Measurements from ENCODE around the gene DLX2. TPM values are rescaled to one million over a fixed set of nuclear protein-coding genes. Genes with fewer than 3 reads are reported as not detected.
"Not testable (repeated sequence)": the region's sequence is repeated elsewhere in the genome, so short reads cannot be mapped to it uniquely, and the experiment has no call there.

DLX2 gene
- polyA plus RNA-seq, 1 donor from 2014 or later, result 7.7 TPM

- peaks cover 6% of the 10 kb centered on the region for H3K79me2 ChIP-seq (replicated peaks; ENCODE audit: insufficient read depth, low read length)
- H3F3A ChIP-seq (ENCODE audit: insufficient read depth, low read length, poor library complexity, severe bottlenecking), result peaks cover 10% of the 10 kb centered on the region
- no peaks in the 10 kb centered on the region for H3K27me3 ChIP-seq (ENCODE audit: insufficient read depth, low read depth, low read length)
- no peak for TF ChIP-seq EP300 (conservative IDR thresholded peaks at IDR 0.05; ENCODE audit: poor library complexity, severe bottlenecking)
- TF ChIP-seq SMC3 (conservative IDR thresholded peaks at IDR 0.05; ENCODE audit: poor library complexity), result no peak
- TF ChIP-seq TAF1 (IDR thresholded peaks at IDR 0.05; ENCODE audit: low read depth), result no peak
- TF ChIP-seq EZH2 (IDR thresholded peaks at IDR 0.05; ENCODE audit: borderline replicate concordance, insufficient read depth, low read length, poor library complexity, severe bottlenecking), result no peak
- no peaks in the 10 kb centered on the region for H4K20me1 ChIP-seq (ENCODE audit: insufficient read depth)
- no peaks in the 10 kb centered on the region for H3K9me3 ChIP-seq (ENCODE audit: low read length)
- no peaks in the 10 kb centered on the region for H3K36me3 ChIP-seq (ENCODE audit: insufficient read depth, low read length)
- peak overlapping the region; percentile 24 for H3K4me2 ChIP-seq (ENCODE audit: low read length)
- H3K9ac ChIP-seq (ENCODE audit: low read length), result peak overlapping the region; percentile 46
- peak overlapping the region; percentile 46 for H3K4me3 ChIP-seq (ENCODE audit: low read length)
- no peaks in the 10 kb centered on the region for H3K9me2 ChIP-seq (ENCODE audit: insufficient read depth, low read length)
- H2AFZ ChIP-seq (ENCODE audit: low read depth, low read length), result no peak overlapping the region
- peak overlapping the region; percentile 81 for H3K27ac ChIP-seq (ENCODE audit: low read length)
Measured at GRCh38 chr2:172070936-172071335, 31.8 kb downstream of the DLX2 start.

- H2AFZ ChIP-seq (ENCODE audit: low read depth, low read length); H3F3A ChIP-seq (ENCODE audit: insufficient read depth, low read length, poor library complexity, severe bottlenecking); H3K79me2 ChIP-seq (replicated peaks; ENCODE audit: insufficient read depth, low read length); H3K9me2 ChIP-seq (ENCODE audit: insufficient read depth, low read length); H3K4me3 ChIP-seq (ENCODE audit: low read length); H3K27ac ChIP-seq (ENCODE audit: low read length); H3K9me3 ChIP-seq (ENCODE audit: low read length); H3K36me3 ChIP-seq (ENCODE audit: insufficient read depth, low read length); H3K4me2 ChIP-seq (ENCODE audit: low read length); H3K27me3 ChIP-seq (ENCODE audit: insufficient read depth, low read depth, low read length); H4K20me1 ChIP-seq (ENCODE audit: insufficient read depth); H3K9ac ChIP-seq (ENCODE audit: low read length): not testable (repeated sequence)
Measured at GRCh38 chr2:172067905-172068304, 34.8 kb downstream of the DLX2 start.

DNA sequence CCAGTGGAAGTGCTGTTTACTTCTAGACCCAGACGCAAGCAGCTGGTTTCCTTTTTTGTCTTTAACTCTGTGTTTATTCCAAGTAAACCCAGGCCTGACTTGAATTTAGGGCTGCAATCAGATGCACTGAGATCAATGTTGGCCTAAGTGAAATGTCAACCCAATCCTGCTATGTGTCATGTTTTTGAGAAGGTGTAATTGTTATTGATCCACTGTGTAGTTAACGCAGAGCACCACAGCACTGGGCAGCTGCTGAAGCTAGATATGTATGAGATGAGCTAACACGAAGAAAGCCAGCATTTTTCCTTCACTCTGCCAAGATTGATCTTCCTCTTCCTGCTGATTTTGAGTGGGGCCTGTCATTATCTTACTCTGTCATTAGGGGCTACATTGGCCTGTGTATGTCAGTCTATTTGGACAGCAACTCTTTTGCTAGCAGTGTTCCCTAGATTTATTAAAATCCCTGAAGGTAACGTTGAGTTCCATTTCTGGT is 36.3 kb downstream of the DLX2 start:
- Histone ChIP-seq H3K27me3 (ENCODE audit: insufficient read depth, low read depth, low read length) (no peaks in the 10 kb centered on the region), H4K20me1 (ENCODE audit: insufficient read depth) (no peaks in the 10 kb centered on the region), H3F3A (ENCODE audit: insufficient read depth, low read length, poor library complexity, severe bottlenecking) (peaks cover 3% of the 10 kb centered on the region), H3K4me2 (ENCODE audit: low read length) (peak overlapping the region; percentile 3), H3K4me3 (ENCODE audit: low read length) (peak overlapping the region; percentile 21), H3K27ac (ENCODE audit: low read length) (peak overlapping the region; percentile 44), H3K9me2 (ENCODE audit: insufficient read depth, low read length) (no peaks in the 10 kb centered on the region), H3K36me3 (ENCODE audit: insufficient read depth, low read length) (no peaks in the 10 kb centered on the region), H3K9me3 (ENCODE audit: low read length) (no peaks in the 10 kb centered on the region), H3K9ac (ENCODE audit: low read length) (peak overlapping the region; percentile 1), H2AFZ (ENCODE audit: low read depth, low read length) (no peak overlapping the region), H3K79me2 (replicated peaks; ENCODE audit: insufficient read depth, low read length) (peaks cover 6% of the 10 kb centered on the region)
- TF ChIP-seq EP300 (conservative IDR thresholded peaks at IDR 0.05; ENCODE audit: poor library complexity, severe bottlenecking) (peak; percentile 74), SMC3 (conservative IDR thresholded peaks at IDR 0.05; ENCODE audit: poor library complexity) (peak; percentile 18), TAF1 (IDR thresholded peaks at IDR 0.05; ENCODE audit: low read depth) (no peak), RAD21 (conservative IDR thresholded peaks at IDR 0.05) (peak; percentile 23), REST (IDR thresholded peaks at IDR 0.05; ENCODE audit: borderline replicate concordance) (peak; percentile 33), CTCF (IDR thresholded peaks at IDR 0.05; ENCODE audit: poor library complexity, severe bottlenecking) (no peak), EZH2 (IDR thresholded peaks at IDR 0.05; ENCODE audit: borderline replicate concordance, insufficient read depth, low read length, poor library complexity, severe bottlenecking) (no peak), MXI1 (conservative IDR thresholded peaks at IDR 0.05; ENCODE audit: poor library complexity, severe bottlenecking) (no peak), POLR2AphosphoS5 (IDR thresholded peaks at IDR 0.05) (peak; percentile 90)

All from neural cell (in vitro differentiated cells).